Measurements from ENCODE around the gene MGLL. TPM values are rescaled to one million over a fixed set of nuclear protein-coding genes. Genes with fewer than 3 reads are reported as not detected.

The MGLL gene
- total RNA-seq, 1 donor = 18.1 TPM

GRCh38 chr3:127749787-127750225 is 72.5 kb downstream of the MGLL start:
- peak; percentile 13 for TF ChIP-seq CTCF (IDR thresholded peaks at IDR 0.05; ENCODE audit: extremely low read depth, low read depth, low read length)
- Histone ChIP-seq H4K20me1 (ENCODE audit: insufficient read depth, low read length) (peaks cover 2% of the 10 kb centered on the region), H3K4me1 (ENCODE audit: insufficient read depth, low read length) (peaks cover 42% of the 10 kb centered on the region), H3K4me2 (ENCODE audit: insufficient read depth, low read length) (peak overlapping the region; percentile 24), H3K9me3 (ENCODE audit: low read depth, low read length) (no peaks in the 10 kb centered on the region), H2AFZ (ENCODE audit: low read length) (no peak overlapping the region), H3K27ac (ENCODE audit: low read depth, low read length) (peak overlapping the region; percentile 64), H3K36me3 (ENCODE audit: insufficient read depth, low read length) (no peaks in the 10 kb centered on the region), H3K79me2 (ENCODE audit: insufficient read depth, low read length) (peaks cover 15% of the 10 kb centered on the region), H3K4me3 (ENCODE audit: insufficient read depth, low read length) (no peak overlapping the region), H3K27me3 (ENCODE audit: insufficient read depth, low read length) (no peaks in the 10 kb centered on the region)
- DNase-seq (ENCODE audit: insufficient read length, low spot score, missing footprints) = no peak

- H3K4me3 ChIP-seq (ENCODE audit: insufficient read depth, low read length) = no peak overlapping the region
- H3K4me1 ChIP-seq (ENCODE audit: insufficient read depth, low read length) = peaks cover 42% of the 10 kb centered on the region
- no peaks in the 10 kb centered on the region for H3K9me3 ChIP-seq (ENCODE audit: low read depth, low read length)
- H3K79me2 ChIP-seq (ENCODE audit: insufficient read depth, low read length) = peaks cover 11% of the 10 kb centered on the region
- no peak overlapping the region for H2AFZ ChIP-seq (ENCODE audit: low read length)
- H3K27ac ChIP-seq (ENCODE audit: low read depth, low read length) = peak overlapping the region; percentile 64
- peak overlapping the region; percentile 24 for H3K4me2 ChIP-seq (ENCODE audit: insufficient read depth, low read length)
- H4K20me1 ChIP-seq (ENCODE audit: insufficient read depth, low read length) = peaks cover 2% of the 10 kb centered on the region
- no peak for DNase-seq (ENCODE audit: insufficient read length, low spot score, missing footprints)
- no peaks in the 10 kb centered on the region for H3K27me3 ChIP-seq (ENCODE audit: insufficient read depth, low read length)
- no peaks in the 10 kb centered on the region for H3K36me3 ChIP-seq (ENCODE audit: insufficient read depth, low read length)
- no peak for TF ChIP-seq CTCF (IDR thresholded peaks at IDR 0.05; ENCODE audit: extremely low read depth, low read depth, low read length)
Observed at GRCh38 chr3:127749361-127749760, 73.0 kb downstream of the MGLL start.

- Histone ChIP-seq H3K4me1 (ENCODE audit: insufficient read depth, low read length) (peaks cover 42% of the 10 kb centered on the region), H3K36me3 (ENCODE audit: insufficient read depth, low read length) (no peaks in the 10 kb centered on the region), H3K9me3 (ENCODE audit: low read depth, low read length) (no peaks in the 10 kb centered on the region), H3K4me3 (ENCODE audit: insufficient read depth, low read length) (no peak overlapping the region), H3K79me2 (ENCODE audit: insufficient read depth, low read length) (peaks cover 8% of the 10 kb centered on the region), H3K27ac (ENCODE audit: low read depth, low read length) (peak overlapping the region; percentile 64), H3K4me2 (ENCODE audit: insufficient read depth, low read length) (peak overlapping the region; percentile 41), H4K20me1 (ENCODE audit: insufficient read depth, low read length) (peaks cover 2% of the 10 kb centered on the region), H3K27me3 (ENCODE audit: insufficient read depth, low read length) (no peaks in the 10 kb centered on the region), H2AFZ (ENCODE audit: low read length) (no peak overlapping the region)
- no peak for TF ChIP-seq CTCF (IDR thresholded peaks at IDR 0.05; ENCODE audit: extremely low read depth, low read depth, low read length)
- DNase-seq (ENCODE audit: insufficient read length, low spot score, missing footprints) = peak; percentile 83
Observed at GRCh38 chr3:127748754-127749327, 73.5 kb downstream of the MGLL start.

GRCh38 chr3:127747751-127748521 is 74.4 kb downstream of the MGLL start:
- H3K4me1 ChIP-seq (ENCODE audit: insufficient read depth, low read length) = peaks cover 42% of the 10 kb centered on the region
- H3K27ac ChIP-seq (ENCODE audit: low read depth, low read length) = peak overlapping the region; percentile 64
- H3K9me3 ChIP-seq (ENCODE audit: low read depth, low read length) = no peaks in the 10 kb centered on the region
- no peaks in the 10 kb centered on the region for H3K27me3 ChIP-seq (ENCODE audit: insufficient read depth, low read length)
- peaks cover 2% of the 10 kb centered on the region for H4K20me1 ChIP-seq (ENCODE audit: insufficient read depth, low read length)
- peak; percentile 98 for DNase-seq (ENCODE audit: insufficient read length, low spot score, missing footprints)
- H3K4me2 ChIP-seq (ENCODE audit: insufficient read depth, low read length) = peak overlapping the region; percentile 41
- no peak overlapping the region for H2AFZ ChIP-seq (ENCODE audit: low read length)
- no peak overlapping the region for H3K4me3 ChIP-seq (ENCODE audit: insufficient read depth, low read length)
- TF ChIP-seq CTCF (IDR thresholded peaks at IDR 0.05; ENCODE audit: extremely low read depth, low read depth, low read length) = peak; percentile 45
- no peaks in the 10 kb centered on the region for H3K79me2 ChIP-seq (ENCODE audit: insufficient read depth, low read length)
- H3K36me3 ChIP-seq (ENCODE audit: insufficient read depth, low read length) = no peaks in the 10 kb centered on the region
